ENCODE data around the gene UBE2D2. TPM values are rescaled to one million over a fixed set of nuclear protein-coding genes. Genes with fewer than 3 reads are reported as not detected.

Gene UBE2D2
- total RNA-seq, 4 donors from 2014 or later: 55.9 to 63.7 (median 58.5) TPM

DNA sequence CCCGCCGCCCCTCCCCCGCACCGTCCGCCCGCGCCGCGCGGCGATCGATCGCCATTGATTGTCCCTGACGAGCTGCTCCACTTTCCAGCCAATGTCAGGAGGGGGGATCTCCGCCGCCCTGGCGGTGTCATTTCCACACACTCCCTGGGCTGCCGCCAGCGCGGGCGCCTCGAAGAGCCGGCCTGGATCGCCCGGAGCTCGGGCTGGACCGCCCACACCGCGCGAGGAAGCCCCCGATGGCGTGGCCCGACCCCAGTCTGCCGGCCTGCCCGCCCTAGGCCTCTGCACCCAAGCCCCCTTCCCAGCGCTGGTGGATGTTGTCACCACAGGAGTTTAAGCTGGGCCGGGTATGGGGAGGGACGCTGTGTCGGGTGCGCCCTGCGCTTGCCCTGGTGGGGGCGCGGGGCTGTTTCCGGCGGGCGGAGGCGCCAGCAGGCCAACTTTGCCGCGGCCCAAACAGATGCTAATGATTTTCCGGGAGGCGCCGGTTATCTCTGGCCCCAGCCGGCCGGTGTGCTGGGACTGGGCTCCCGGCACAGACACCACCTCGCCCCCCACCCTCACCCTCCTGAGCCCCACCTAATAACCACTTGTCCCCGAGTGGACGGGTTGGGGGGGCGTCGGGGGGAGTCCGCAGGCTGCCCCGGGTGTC lies 76.4 kb downstream of the UBE2D2 start:
- TF ChIP-seq, protein P1, sequence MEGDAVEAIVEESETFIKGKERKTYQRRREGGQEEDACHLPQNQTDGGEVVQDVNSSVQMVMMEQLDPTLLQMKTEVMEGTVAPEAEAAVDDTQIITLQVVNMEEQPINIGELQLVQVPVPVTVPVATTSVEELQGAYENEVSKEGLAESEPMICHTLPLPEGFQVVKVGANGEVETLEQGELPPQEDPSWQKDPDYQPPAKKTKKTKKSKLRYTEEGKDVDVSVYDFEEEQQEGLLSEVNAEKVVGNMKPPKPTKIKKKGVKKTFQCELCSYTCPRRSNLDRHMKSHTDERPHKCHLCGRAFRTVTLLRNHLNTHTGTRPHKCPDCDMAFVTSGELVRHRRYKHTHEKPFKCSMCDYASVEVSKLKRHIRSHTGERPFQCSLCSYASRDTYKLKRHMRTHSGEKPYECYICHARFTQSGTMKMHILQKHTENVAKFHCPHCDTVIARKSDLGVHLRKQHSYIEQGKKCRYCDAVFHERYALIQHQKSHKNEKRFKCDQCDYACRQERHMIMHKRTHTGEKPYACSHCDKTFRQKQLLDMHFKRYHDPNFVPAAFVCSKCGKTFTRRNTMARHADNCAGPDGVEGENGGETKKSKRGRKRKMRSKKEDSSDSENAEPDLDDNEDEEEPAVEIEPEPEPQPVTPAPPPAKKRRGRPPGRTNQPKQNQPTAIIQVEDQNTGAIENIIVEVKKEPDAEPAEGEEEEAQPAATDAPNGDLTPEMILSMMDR (IDR thresholded peaks at IDR 0.05; ENCODE audit: low read depth): no peak

DNA sequence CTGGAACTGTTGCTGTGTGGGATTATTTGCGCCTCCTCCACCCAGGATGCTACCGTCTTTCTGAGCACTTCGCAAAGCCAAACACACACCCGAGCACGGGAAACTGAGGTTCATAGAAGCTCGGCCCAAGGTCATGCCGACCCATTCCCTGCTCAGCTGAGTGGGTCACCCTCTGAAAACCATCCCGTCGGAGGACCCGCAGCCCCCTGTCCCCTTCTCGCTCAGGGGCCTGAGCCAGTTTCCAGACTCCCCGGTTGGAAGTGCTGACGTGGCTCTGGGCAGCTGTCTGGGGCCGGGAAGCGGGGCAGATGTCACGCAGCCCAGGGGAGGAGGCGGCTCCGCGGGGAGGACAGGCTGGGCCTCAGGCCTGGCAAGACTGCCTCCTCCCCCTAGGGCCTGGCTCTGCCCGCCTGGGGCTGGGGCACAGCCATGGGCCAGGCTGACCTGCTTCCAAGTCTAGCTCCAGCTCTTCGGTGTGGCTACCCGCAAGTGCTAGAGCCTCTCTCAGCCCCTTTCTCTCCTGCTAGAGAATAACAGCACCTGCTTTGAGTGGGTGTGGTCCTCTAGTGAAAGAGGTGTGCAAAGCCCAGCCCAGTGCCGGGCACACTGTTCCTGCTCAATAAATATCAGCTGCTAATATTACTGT lies 77.1 kb downstream of the UBE2D2 start:
- TF ChIP-seq, protein P1 (IDR thresholded peaks at IDR 0.05; ENCODE audit: low read depth): no peak

DNA sequence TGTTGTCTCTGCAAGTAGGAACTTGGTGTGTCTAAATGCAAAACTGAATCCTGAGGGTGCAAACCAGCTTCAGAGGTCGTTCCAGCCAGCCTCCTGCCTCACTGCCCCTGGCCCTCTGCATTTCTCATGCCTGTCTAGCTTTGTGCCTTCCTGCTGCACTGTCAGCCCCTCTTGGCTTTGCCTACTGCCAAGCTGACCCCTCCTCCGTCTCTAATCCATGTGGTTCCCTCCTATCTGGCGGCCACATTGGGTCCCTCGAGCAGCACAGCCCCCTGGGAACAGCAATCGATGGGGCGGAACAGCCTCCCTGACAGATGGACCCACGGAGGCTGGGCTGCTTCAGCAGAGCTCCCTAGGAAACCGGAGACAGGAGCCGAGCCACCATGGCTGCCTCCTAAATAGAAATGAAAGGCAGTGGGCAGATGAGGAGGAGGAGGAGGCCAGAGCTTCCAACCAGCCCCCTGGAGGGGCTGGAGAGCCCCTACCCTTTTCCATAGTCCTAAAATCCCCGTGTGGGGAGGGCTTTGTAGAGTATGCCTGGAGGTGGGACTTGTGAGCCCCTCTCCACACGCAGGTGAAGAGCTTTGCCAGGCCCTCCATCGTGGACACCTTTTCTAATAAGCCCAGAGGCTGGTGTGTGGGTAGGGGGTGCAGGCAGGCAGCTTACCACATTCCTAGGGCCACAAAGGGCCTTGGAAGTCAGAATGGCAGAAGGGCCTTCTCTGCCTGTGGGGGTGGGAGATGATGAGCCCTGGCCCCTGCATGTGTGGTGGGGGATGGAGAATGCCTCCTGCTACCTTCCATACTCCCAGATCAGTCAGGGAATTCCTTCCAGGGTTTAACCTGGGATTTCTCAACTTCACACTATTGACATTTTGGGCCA lies 77.8 kb downstream of the UBE2D2 start:
- TF ChIP-seq, protein P1 (IDR thresholded peaks at IDR 0.05; ENCODE audit: low read depth): no peak

- TF ChIP-seq, protein P1 (IDR thresholded peaks at IDR 0.05; ENCODE audit: low read depth): no peak
Observed at GRCh38 chr5:139639619-139640380, 78.7 kb downstream of the UBE2D2 start.

DNA sequence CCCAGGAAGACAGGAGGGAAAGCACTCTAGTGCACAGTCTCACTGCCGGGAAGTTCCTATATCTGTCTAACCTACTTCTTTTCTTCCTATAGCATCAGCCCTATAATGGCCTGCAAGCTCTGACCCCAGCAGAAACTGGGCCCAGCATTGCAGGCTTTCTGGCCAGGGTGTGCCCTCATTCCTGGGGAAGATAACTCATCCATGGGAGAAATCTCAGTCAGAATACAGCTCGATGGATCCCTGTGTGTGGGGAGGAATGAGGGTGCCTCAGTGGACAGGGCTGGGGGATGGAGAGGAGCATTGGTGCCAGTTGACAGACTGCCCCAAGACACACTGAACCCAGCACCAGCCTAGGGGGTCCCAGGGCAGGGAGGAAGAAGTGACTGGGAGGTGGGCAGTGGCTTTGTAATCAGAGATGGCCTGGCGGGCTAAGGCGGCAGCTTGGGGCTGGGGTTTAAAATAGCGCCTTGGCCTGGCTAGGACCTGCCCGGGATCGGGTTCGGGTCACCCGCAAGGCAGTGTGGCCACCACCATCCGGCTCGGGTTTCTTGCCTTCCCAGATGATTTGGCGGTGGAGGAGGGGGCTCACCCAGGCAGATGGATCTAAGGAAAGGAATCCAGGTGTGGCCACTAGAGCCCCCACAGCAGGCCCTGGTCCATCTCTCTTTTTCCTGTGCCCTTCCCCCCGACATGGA lies 79.4 kb downstream of the UBE2D2 start:
- TF ChIP-seq, protein P1 (IDR thresholded peaks at IDR 0.05; ENCODE audit: low read depth): no peak

DNA sequence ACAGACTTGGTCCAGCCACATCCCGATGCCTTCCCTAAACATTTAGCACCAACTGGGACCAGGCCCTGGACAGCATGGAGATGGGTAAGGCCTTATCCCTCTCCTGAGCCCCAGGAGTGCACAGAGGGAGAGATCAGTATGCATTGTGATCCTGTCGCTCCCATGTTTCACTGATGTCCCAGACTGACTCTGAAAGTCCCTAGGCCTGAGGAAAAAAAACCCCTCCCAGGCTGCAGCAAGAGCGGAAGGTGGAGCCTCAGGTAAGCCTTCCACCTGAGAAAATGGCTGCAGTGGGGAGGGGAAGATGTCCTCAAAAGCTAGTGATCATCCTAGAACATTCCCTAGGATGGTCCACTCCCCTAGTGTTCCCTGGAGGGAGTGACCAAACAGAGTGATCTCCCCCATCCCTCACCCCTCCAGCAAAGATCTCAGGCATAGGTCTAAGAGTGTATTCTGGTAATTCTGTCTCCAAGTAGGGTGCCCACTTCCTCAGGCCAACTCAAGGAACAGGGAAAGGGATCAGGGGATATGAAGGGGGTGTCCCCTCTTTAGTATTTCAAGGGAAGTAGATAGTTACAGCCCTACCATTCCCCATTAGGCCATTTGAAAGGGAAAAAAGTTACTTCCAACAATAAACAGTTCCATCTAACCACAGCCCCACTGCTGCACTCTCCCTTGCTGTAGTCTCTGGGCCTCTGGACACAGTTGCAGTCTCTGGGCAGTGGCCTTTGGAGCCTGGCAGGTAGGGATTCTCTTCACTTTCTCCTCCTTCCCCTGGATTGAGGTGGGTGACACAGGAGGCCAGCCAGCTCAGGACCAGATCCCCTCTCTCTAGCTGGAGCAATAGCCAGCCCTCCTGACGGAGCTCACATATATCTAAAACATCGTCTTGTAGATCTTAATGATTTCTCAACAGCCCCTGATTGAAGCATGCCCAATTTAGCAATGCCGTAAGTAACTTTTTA lies 80.3 kb downstream of the UBE2D2 start:
- TF ChIP-seq, protein P1 (IDR thresholded peaks at IDR 0.05; ENCODE audit: low read depth): no peak

All from subcutaneous adipose tissue (tissue), 4 donors.